A204.1 (cell line): ENCODE data around the gene HLA-B.

Source experiments
- FAIRE-seq: peaks from 2 replicates; lab custom pipeline; 2012; peaks lifted over from hg19 to GRCh38; lab: Jason Lieb, UNC

The HLA-B gene

GRCh38 chr6:31352683-31353383, 4.1 kb downstream of the HLA-B start:
- no peak for FAIRE-seq

DNA sequence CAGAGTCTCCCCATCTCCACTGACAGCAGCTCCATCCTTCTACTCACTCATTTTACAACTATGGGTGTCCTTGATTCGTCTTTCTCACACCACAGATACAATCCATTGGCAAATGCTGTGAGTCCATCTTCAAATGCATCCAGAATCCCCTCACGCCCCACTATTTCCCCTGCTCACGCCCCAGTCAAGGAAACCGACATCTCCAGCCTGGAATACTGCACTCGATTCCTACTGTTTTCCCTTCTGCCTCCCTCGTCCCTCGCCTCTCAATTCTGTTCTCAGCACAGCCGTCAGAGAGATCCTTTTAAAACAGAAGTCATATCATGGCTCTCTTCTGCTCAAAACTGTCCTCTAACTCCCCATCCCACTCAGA, 4.7 kb downstream of the HLA-B start:
- no peak for FAIRE-seq

DNA sequence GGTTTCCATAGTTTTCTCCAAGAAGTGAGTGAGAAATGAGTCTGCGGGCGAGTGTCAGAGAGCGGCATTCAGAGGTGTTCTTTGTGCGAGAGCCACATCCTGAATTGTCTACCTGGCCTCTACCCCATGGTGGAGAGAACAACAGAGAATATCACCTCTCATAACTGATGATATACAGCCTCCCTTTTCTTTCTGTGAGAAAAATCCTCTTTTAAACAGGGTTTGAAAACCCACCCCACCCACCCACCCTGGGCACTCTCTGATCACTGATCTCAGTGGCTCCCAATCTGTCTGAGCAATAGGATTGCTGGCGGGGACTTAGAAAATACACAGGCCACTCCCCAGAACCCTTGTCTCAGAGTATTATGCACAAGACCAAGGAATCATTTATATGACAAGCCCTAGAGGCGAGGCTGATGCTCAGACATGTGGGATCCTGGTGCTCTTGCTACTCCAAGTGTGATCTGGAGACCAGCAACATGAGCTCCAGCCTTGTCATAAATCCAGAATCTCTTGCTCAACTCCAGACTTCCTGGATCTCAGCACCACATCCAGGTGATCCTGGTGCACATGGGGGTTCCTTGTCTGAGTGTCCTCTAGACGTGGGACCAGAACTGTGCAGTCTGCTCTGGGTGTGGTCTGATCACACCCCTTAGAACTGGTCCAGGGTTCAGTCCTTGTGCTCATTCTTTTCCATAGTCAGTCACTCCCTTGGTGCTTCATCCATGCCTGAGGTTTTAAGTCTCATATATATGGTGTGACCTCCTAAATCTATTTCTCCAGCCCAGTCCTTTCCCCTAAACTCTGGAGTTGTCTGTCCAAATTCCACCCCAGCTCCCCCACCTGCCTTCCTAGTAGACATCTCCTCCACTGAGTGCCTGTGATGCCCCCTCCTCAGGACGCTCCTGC, 5.3 kb downstream of the HLA-B start:
- FAIRE-seq: no peak

GRCh38 chr6:31351033-31351380, 6.0 kb downstream of the HLA-B start:
- no peak for FAIRE-seq

- FAIRE-seq: no peak
Measured at GRCh38 chr6:31350196-31351032, 6.6 kb downstream of the HLA-B start.

GRCh38 chr6:31349301-31349700, 7.7 kb downstream of the HLA-B start:
- FAIRE-seq: no peak

GRCh38 chr6:31345026-31345730, 11.8 kb downstream of the HLA-B start:
- FAIRE-seq: no peak

DNA sequence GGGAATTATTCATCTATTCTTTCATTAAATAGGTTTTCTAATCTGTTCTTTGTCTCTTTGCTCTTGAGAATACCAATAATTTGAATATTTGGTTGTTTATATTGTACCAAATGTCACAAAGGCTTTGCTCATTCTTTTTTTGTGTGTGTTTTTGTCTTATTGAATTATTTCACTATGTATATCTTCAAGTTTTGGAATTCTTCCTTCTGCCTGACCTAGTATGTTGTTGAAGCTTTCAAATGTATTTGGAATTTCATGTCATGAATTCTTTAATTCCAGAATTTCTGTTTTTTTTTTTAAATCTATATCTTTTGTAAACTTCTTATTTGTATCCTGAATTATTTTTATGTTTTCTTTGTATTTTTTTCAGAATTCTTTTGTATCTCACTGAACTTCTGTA, 16.8 kb downstream of the HLA-B start:
- FAIRE-seq: no peak

DNA sequence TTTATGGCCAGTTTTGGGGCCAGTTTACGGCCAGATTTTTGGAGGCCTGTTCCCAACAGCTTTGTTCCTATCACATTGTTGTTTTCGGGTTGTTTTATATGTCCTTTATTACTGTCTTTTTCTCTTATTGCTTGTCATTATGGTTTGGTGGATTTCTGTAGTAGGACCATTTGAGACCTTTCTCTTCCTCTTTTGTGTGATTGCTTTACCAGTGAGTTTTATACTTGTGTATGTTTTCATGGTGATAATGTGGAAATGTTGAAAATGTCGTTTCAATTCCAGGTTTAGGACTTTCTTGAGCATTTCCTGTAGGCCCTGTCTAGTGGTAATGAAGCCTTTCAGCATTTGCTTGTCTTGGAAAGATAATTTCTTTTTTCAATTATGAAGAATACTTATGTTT, 17.8 kb downstream of the HLA-B start:
- FAIRE-seq: no peak

GRCh38 chr6:31336896-31337496, 20.0 kb downstream of the HLA-B start:
- FAIRE-seq: no peak

DNA sequence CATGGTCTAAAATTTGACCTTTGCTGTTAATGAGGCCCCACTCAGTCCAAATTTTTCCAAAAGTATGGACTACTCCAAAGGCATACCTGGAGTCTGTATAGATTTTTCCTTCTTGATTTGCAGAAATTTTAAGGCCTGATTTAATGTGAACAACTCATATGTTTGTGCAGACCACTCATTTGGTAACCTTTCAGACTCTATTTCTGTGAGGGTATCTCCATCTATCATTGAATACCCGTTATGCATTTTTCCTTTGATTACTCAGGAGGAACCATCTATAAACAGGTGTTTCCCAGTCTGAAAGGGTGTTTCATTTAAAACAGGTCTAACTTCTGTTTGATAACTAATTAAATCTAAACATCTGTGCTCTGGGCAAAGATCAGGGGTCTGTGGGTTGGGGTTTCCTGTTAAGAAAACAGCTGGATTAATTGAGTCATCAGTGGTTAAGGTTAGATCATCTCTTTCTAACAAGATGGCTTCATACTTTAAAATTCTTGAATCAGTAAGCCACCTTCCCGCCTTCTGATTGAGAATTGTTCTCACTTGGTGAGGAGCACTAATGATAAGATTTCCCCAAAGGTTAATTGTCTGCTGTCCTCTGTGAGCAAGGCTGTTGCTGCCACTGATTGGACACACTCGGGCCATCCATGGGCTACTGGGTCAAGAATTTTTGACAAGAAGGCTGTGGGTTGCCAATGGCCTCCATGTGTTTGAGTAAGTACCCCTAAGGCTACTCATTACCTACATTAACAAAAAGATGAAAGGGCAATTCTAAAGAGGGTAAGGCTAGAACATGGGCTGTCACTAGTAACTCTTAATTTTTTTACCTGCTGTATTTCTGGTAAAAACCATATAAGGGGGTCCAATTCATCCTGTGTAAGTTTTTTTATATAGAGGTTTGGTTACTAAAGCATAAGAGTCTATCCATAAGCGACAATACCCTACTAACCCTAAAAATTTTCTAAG, 24.1 kb downstream of the HLA-B start:
- FAIRE-seq: no peak

- FAIRE-seq: no peak
Measured at GRCh38 chr6:31328355-31328960, 28.5 kb downstream of the HLA-B start.

DNA sequence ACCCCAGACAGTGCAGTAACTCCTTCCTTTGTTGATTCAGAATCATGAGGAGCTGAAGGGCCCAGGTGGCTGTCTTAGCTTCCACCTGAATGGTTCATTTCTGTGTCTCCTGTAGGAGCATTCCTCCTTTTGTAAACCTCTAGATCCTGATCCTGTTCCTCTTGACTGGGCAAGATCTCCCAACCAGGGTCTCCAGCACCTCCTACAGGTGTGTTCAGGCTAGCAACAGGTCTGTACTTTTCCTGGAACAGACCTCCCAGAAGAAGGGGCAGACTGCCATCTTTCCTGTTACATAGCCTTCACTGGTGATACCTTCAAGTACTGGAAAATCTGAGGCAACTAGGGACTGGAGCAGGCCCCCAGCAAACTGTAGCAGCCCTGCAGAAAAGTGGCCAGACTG, 35.2 kb downstream of the HLA-B start:
- FAIRE-seq: no peak

- no peak for FAIRE-seq
Measured at GRCh38 chr6:31321005-31321707, 35.8 kb downstream of the HLA-B start.

DNA sequence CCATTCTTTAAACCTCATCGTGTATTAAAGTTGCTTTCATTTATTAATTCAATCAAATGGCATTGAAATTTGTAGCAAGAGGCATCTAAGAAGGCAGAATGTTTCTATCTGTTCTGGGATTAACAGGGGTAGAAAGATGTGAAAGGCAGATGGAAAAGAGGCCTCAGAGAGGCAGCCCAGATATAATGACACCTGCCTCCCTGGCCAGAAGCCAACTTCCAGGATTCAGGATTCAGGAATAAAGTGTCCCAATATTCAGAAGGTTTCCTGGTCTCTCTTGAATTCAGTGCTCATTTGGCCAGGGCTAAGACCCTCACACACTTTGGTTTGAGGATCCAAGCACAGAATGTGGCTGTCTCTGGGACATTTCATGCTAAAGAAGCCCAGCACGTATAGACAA, 39.9 kb downstream of the HLA-B start:
- FAIRE-seq: no peak

DNA sequence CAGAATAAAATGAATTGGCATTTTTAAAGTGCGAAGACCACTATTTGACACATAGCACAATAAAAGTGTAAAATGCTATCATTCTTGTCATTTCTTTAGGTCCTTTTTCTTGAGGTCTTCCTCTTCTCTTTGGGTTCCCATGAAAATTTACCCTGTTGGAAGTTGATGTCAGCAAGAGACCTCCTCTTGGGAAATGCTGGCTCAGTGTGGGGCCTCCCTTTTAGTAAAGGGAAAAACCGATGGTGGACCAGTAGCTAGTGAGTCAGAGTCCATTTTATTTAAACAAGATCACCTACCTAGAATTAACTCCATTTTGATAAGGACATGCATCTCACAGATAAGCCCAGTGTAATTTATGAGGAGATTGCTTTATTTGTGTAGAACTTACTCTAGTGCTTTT, 47.3 kb downstream of the HLA-B start:
- FAIRE-seq: no peak

DNA sequence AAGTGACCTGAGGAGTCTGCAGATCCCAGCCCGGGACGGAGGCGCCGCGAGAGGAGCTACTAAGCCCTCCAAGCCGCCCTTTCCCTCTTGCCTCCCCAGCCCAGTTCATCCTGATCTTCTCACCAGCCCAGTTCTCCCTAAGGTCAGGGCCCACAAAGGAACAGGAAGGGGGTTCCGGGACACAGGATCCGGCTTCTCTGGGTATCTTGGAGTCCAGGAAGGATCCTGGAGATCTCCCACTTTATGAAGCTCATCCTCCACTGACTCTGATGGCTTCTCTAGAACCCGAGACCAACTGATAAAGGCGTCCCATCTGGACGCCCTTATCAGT, 48.2 kb downstream of the HLA-B start:
- FAIRE-seq: no peak

- no peak for FAIRE-seq
Measured at GRCh38 chr6:31308050-31308844, 48.7 kb downstream of the HLA-B start.

DNA sequence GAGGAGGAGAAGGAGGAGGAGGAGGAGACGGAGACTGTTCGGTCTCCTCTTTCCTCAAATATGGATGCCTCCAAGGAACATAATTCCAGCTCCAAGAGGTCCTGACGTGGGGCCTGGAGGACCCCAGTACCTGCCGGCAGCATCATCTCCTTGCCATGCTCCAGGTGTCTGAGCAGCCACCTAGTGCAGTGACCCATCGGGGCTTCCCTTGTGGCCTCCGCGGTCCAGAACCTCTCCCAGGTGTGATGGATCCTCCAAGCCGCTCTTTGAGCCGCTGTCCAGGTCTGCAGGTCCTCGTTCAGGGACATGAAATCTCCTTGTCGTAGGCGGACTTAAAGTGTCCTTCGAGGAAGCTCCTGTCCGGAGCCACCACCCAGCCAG, 49.3 kb downstream of the HLA-B start:
- FAIRE-seq: no peak
